Choroid plexus epithelial cell (primary cell): ENCODE data around the gene KCNMA1.

Experiments
- DNase-seq: peaks from one replicate; pipeline ENCODE4 v3.0.0-alpha.2; 2010; ENCODE audit warnings: low read depth
- H3K4me3 ChIP-seq: 2 replicates; pipeline ENCODE4 v1.5.1; 2011; ENCODE audit warnings: low read depth, mild to moderate bottlenecking, control low read depth, low read length, moderate library complexity
- TF ChIP-seq, protein P1 (sequence below): conservative IDR thresholded peaks from 2 replicates; pipeline ENCODE4 v1.5.1; 2011; ENCODE audit warnings: low read depth, mild to moderate bottlenecking, control low read depth, inconsistent platforms, low read length, moderate library complexity

Gene KCNMA1

DNA sequence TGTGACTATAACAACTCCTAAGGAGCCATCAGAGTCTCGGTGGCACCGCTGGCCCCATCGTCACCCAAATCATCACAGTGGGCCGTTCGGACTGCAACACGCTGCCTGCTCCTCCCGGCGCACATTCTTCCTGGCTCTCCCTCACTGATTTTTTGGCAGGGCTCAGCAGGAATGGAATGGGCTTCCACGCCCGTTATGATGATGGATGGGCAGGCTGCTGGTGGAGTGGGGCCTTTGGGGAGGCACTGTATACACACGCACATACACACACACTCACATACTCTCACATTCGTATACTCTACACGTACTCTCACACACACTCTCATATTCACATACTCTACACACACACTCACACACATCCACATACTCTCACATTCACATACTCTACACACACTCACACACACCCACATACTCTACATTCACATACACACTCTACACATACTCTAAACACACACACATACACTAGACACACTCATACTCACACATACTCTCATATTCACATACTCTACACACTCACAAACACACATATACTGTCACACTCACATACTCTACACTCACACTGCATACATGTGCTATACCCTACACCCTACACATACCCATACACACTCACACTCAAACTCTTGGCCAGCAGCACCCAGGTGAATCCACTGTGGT lies 99.8 kb downstream of the KCNMA1 start:
- H3K4me3 ChIP-seq, result no peak overlapping the region
- TF ChIP-seq, protein P1, sequence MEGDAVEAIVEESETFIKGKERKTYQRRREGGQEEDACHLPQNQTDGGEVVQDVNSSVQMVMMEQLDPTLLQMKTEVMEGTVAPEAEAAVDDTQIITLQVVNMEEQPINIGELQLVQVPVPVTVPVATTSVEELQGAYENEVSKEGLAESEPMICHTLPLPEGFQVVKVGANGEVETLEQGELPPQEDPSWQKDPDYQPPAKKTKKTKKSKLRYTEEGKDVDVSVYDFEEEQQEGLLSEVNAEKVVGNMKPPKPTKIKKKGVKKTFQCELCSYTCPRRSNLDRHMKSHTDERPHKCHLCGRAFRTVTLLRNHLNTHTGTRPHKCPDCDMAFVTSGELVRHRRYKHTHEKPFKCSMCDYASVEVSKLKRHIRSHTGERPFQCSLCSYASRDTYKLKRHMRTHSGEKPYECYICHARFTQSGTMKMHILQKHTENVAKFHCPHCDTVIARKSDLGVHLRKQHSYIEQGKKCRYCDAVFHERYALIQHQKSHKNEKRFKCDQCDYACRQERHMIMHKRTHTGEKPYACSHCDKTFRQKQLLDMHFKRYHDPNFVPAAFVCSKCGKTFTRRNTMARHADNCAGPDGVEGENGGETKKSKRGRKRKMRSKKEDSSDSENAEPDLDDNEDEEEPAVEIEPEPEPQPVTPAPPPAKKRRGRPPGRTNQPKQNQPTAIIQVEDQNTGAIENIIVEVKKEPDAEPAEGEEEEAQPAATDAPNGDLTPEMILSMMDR, result no peak
- DNase-seq, result no peak

- TF ChIP-seq, protein P1, result no peak
- no peak for DNase-seq
- no peak overlapping the region for H3K4me3 ChIP-seq
Observed at GRCh38 chr10:77537071-77537470, 100.5 kb downstream of the KCNMA1 start.

- no peak for DNase-seq
- no peak overlapping the region for H3K4me3 ChIP-seq
- TF ChIP-seq, protein P1, result no peak
Observed at GRCh38 chr10:77533887-77534278, 103.7 kb downstream of the KCNMA1 start.

DNA sequence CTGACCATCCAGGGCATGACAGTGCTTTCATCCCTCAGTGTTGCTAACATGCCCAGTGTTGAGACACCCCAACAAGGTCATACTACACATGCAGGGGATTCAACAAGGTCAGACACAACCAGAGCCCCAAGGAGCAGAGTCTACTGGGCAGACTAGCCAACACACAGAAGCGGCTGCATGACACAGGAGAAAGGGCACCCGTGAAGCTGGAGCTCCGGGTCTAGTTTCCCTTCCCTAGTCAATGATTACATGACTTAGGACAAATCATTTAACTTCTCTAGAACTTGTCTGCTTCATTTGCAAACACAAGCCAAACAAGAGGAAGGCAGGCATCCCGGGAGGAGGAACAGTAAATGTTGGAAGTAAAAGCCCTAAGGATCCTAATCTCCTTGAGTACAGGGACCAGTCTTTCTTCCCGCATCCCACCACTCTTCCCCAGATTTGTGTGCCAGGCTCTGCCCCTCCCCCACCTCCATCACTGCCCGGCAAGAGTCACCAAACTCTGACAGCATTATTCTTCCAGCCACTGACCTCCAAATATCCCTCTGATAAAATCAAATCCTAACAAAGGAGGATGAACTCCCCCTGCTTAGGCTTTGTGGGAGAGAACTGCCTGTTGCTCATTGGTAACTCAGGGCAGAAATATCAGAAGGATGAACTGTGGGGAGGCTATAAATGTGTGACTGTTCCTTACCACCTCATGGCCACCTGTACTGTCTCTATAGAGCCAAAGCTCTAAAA lies 104.3 kb downstream of the KCNMA1 start:
- no peak overlapping the region for H3K4me3 ChIP-seq
- DNase-seq, result no peak
- TF ChIP-seq, protein P1, result no peak

GRCh38 chr10:77532068-77532467 lies 105.5 kb downstream of the KCNMA1 start:
- no peak overlapping the region for H3K4me3 ChIP-seq
- TF ChIP-seq, protein P1, result no peak
- peak; percentile 38 for DNase-seq

GRCh38 chr10:77531441-77532001 lies 106.1 kb downstream of the KCNMA1 start:
- no peak overlapping the region for H3K4me3 ChIP-seq
- peak; percentile 73 for DNase-seq
- TF ChIP-seq, protein P1, result no peak
